ENCODE results near the gene FXYD2.

DNA sequence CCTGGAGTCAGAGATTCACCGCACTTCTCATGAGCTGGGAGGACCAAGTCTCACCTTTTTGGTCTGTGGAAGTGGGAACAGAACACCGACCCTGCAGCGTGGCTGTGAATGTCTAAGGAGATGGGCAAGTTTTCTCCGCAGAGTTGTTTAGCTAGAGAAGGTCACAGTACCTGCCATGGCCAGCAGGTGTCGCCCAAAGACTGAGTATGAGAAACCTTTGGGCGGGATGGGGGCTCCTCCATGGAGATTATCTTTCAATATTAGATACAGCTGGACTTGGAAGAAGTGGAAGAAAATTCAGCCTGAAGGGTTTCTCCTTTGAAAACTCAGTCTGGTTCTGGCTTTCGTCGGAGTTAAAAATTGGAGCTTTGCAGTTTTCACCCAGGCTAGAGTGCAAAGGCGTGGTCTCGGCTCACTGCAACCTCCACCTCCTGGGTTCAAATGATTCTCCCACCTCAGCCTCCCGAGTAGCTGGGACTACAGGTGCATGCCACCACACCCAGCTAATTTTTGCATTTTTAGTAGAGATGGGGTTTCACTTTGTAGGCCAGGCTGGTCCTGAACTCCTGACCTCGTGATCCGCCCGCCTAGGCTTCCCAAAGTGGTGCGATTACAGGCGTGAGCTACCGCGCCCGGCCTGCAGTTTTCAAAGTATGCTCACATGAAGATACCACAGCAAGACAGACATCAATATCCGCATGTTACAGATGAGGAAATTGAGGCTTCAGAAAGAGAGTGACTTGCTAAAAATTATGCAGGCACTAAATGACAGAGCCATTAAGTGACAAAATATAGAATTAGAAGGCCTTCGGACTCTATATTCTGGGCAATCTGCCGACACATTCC, 16.8 kb downstream of the FXYD2 start:
- TF ChIP-seq, protein P1, sequence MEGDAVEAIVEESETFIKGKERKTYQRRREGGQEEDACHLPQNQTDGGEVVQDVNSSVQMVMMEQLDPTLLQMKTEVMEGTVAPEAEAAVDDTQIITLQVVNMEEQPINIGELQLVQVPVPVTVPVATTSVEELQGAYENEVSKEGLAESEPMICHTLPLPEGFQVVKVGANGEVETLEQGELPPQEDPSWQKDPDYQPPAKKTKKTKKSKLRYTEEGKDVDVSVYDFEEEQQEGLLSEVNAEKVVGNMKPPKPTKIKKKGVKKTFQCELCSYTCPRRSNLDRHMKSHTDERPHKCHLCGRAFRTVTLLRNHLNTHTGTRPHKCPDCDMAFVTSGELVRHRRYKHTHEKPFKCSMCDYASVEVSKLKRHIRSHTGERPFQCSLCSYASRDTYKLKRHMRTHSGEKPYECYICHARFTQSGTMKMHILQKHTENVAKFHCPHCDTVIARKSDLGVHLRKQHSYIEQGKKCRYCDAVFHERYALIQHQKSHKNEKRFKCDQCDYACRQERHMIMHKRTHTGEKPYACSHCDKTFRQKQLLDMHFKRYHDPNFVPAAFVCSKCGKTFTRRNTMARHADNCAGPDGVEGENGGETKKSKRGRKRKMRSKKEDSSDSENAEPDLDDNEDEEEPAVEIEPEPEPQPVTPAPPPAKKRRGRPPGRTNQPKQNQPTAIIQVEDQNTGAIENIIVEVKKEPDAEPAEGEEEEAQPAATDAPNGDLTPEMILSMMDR (conservative IDR thresholded peaks at IDR 0.05), result peak; percentile 98
- no peak for TF ChIP-seq EZH2 (IDR thresholded peaks at IDR 0.05; ENCODE audit: low read depth)

All from PC-9 (cell line).